Measurements from ENCODE around the gene NOL4L. TPM values are rescaled to one million over a fixed set of nuclear protein-coding genes. Genes with fewer than 3 reads are reported as not detected.

NOL4L gene
- total RNA-seq, 2 donors from 2014 or later, result 9.9 to 28.5 TPM

- no peak overlapping the region for H3K27ac Mint-ChIP-seq
- H3K4me3 Mint-ChIP-seq, result no peak overlapping the region
- H3K27me3 Mint-ChIP-seq, result no peaks in the 10 kb centered on the region
- H3K4me1 Mint-ChIP-seq, result no peaks in the 10 kb centered on the region
- no peak for ATAC-seq (replicated peaks)
- H3K9me3 Mint-ChIP-seq, result no peaks in the 10 kb centered on the region
- H3K36me3 Mint-ChIP-seq (ENCODE audit: low read depth), result no peaks in the 10 kb centered on the region
Measured at GRCh38 chr20:32622585-32623468, 37.7 kb upstream of the NOL4L start.

- Mint-ChIP-seq H3K27me3 (no peaks in the 10 kb centered on the region), H3K27ac (peak overlapping the region; percentile 40), H3K9me3 (no peaks in the 10 kb centered on the region), H3K36me3 (ENCODE audit: low read depth) (no peaks in the 10 kb centered on the region), H3K4me1 (no peaks in the 10 kb centered on the region), H3K4me3 (no peak overlapping the region)
- no peak for ATAC-seq (replicated peaks)
Measured at GRCh38 chr20:32621891-32622584, 36.9 kb upstream of the NOL4L start.

GRCh38 chr20:32621071-32621890 lies 36.1 kb upstream of the NOL4L start:
- Mint-ChIP-seq H3K4me1 (no peaks in the 10 kb centered on the region), H3K9me3 (no peaks in the 10 kb centered on the region), H3K36me3 (ENCODE audit: low read depth) (no peaks in the 10 kb centered on the region), H3K27me3 (no peaks in the 10 kb centered on the region), H3K27ac (peak overlapping the region; percentile 40), H3K4me3 (no peak overlapping the region)
- ATAC-seq (replicated peaks), result no peak

- Mint-ChIP-seq H3K4me1 (no peaks in the 10 kb centered on the region), H3K4me3 (no peak overlapping the region), H3K27me3 (no peaks in the 10 kb centered on the region), H3K9me3 (no peaks in the 10 kb centered on the region), H3K27ac (no peak overlapping the region), H3K36me3 (ENCODE audit: low read depth) (no peaks in the 10 kb centered on the region)
- ATAC-seq (replicated peaks), result no peak
Measured at GRCh38 chr20:32619586-32619985, 34.5 kb upstream of the NOL4L start.

- Mint-ChIP-seq H3K9me3 (peaks cover 4% of the 10 kb centered on the region), H3K4me3 (no peak overlapping the region), H3K27ac (no peak overlapping the region), H3K36me3 (ENCODE audit: low read depth) (no peaks in the 10 kb centered on the region), H3K27me3 (no peaks in the 10 kb centered on the region), H3K4me1 (no peaks in the 10 kb centered on the region)
- ATAC-seq (replicated peaks), result no peak
Measured at GRCh38 chr20:32614772-32615171, 29.6 kb upstream of the NOL4L start.

- no peaks in the 10 kb centered on the region for H3K36me3 Mint-ChIP-seq (ENCODE audit: low read depth)
- ATAC-seq (replicated peaks), result no peak
- H3K9me3 Mint-ChIP-seq, result peaks cover 4% of the 10 kb centered on the region
- no peak overlapping the region for H3K27ac Mint-ChIP-seq
- no peaks in the 10 kb centered on the region for H3K27me3 Mint-ChIP-seq
- H3K4me3 Mint-ChIP-seq, result no peak overlapping the region
- no peaks in the 10 kb centered on the region for H3K4me1 Mint-ChIP-seq
Measured at GRCh38 chr20:32614303-32614702, 29.2 kb upstream of the NOL4L start.

GRCh38 chr20:32613192-32614053 lies 28.3 kb upstream of the NOL4L start:
- Mint-ChIP-seq H3K9me3 (peaks cover 4% of the 10 kb centered on the region), H3K36me3 (ENCODE audit: low read depth) (no peaks in the 10 kb centered on the region), H3K4me1 (peaks cover 4% of the 10 kb centered on the region), H3K27me3 (no peaks in the 10 kb centered on the region), H3K27ac (no peak overlapping the region), H3K4me3 (no peak overlapping the region)
- ATAC-seq (replicated peaks), result no peak

- peaks cover 4% of the 10 kb centered on the region for H3K9me3 Mint-ChIP-seq
Measured at GRCh38 chr20:32612351-32613191, 27.4 kb upstream of the NOL4L start.

GRCh38 chr20:32611868-32612267 lies 26.7 kb upstream of the NOL4L start:
- Mint-ChIP-seq H3K4me3 (no peak overlapping the region), H3K27me3 (no peaks in the 10 kb centered on the region), H3K4me1 (peaks cover 4% of the 10 kb centered on the region), H3K36me3 (ENCODE audit: low read depth) (no peaks in the 10 kb centered on the region), H3K9me3 (peaks cover 4% of the 10 kb centered on the region), H3K27ac (no peak overlapping the region)
- ATAC-seq (replicated peaks), result no peak

More at GRCh38 chr20:32612351-32613191, 27.4 kb upstream of the NOL4L start:
- Mint-ChIP-seq H3K27ac (no peak overlapping the region), H3K27me3 (no peaks in the 10 kb centered on the region), H3K4me3 (no peak overlapping the region), H3K4me1 (peaks cover 4% of the 10 kb centered on the region), H3K36me3 (ENCODE audit: low read depth) (no peaks in the 10 kb centered on the region)
- ATAC-seq (replicated peaks), result no peak

GRCh38 chr20:32611286-32611685 lies 26.2 kb upstream of the NOL4L start:
- H3K9me3 Mint-ChIP-seq, result peaks cover 4% of the 10 kb centered on the region

GRCh38 chr20:32610472-32611218 lies 25.5 kb upstream of the NOL4L start:
- Mint-ChIP-seq H3K4me1 (peaks cover 4% of the 10 kb centered on the region), H3K36me3 (ENCODE audit: low read depth) (no peaks in the 10 kb centered on the region), H3K27me3 (no peaks in the 10 kb centered on the region), H3K9me3 (peaks cover 4% of the 10 kb centered on the region), H3K27ac (no peak overlapping the region), H3K4me3 (no peak overlapping the region)
- no peak for ATAC-seq (replicated peaks)

More at GRCh38 chr20:32611286-32611685, 26.2 kb upstream of the NOL4L start:
- Mint-ChIP-seq H3K27ac (no peak overlapping the region), H3K27me3 (no peaks in the 10 kb centered on the region), H3K36me3 (ENCODE audit: low read depth) (no peaks in the 10 kb centered on the region), H3K4me1 (peaks cover 4% of the 10 kb centered on the region), H3K4me3 (no peak overlapping the region)
- no peak for ATAC-seq (replicated peaks)

GRCh38 chr20:32609993-32610392 lies 24.9 kb upstream of the NOL4L start:
- Mint-ChIP-seq H3K36me3 (ENCODE audit: low read depth) (no peaks in the 10 kb centered on the region), H3K9me3 (peaks cover 4% of the 10 kb centered on the region), H3K27ac (peak overlapping the region; percentile 20), H3K4me3 (no peak overlapping the region), H3K27me3 (no peaks in the 10 kb centered on the region), H3K4me1 (peaks cover 4% of the 10 kb centered on the region)
- no peak for ATAC-seq (replicated peaks)

All from activated T-helper 17 cell treated with anti-CD3 and anti-CD28 coated beads, Interleukin-2, amount 50 U/mL, for 72 hours (primary cell).